ENCODE measurements around the gene GJB1. TPM values are rescaled to one million over a fixed set of nuclear protein-coding genes. Genes with fewer than 3 reads are reported as not detected.
"Not testable (repeated sequence)": the region's sequence is repeated elsewhere in the genome, so short reads cannot be mapped to it uniquely, and the experiment has no call there.

The GJB1 gene
- total RNA-seq, 1 donor from 2014 or later: not detected

- Mint-ChIP-seq H3K27me3 (ENCODE audit: low read depth) (no peaks in the 10 kb centered on the region), H3K4me3 (no peak overlapping the region), H3K9me3 (peaks cover 32% of the 10 kb centered on the region), H3K36me3 (peaks cover 13% of the 10 kb centered on the region), H3K4me1 (no peaks in the 10 kb centered on the region), H3K27ac (no peak overlapping the region)
- TF ChIP-seq, protein P1, sequence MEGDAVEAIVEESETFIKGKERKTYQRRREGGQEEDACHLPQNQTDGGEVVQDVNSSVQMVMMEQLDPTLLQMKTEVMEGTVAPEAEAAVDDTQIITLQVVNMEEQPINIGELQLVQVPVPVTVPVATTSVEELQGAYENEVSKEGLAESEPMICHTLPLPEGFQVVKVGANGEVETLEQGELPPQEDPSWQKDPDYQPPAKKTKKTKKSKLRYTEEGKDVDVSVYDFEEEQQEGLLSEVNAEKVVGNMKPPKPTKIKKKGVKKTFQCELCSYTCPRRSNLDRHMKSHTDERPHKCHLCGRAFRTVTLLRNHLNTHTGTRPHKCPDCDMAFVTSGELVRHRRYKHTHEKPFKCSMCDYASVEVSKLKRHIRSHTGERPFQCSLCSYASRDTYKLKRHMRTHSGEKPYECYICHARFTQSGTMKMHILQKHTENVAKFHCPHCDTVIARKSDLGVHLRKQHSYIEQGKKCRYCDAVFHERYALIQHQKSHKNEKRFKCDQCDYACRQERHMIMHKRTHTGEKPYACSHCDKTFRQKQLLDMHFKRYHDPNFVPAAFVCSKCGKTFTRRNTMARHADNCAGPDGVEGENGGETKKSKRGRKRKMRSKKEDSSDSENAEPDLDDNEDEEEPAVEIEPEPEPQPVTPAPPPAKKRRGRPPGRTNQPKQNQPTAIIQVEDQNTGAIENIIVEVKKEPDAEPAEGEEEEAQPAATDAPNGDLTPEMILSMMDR (IDR thresholded peaks at IDR 0.05; ENCODE audit: unreplicated experiment): no peak
- DNase-seq (ENCODE audit: low spot score in 2 of 2, unreplicated experiment in 2 of 2): no peak
Measured at GRCh38 chrX:71269801-71270395, 46.9 kb downstream of the GJB1 start.

GRCh38 chrX:71272313-71272712 lies 49.3 kb downstream of the GJB1 start:
- H3K4me3 Mint-ChIP-seq; H3K27me3 Mint-ChIP-seq (ENCODE audit: low read depth); H3K4me1 Mint-ChIP-seq; H3K27ac Mint-ChIP-seq; DNase-seq (ENCODE audit: low spot score in 2 of 2, unreplicated experiment in 2 of 2): not testable (repeated sequence)
- Mint-ChIP-seq H3K36me3 (peaks cover 15% of the 10 kb centered on the region), H3K9me3 (peaks cover 19% of the 10 kb centered on the region)

Other genes starting within 250 kb of the GJB1 start
- gene SNX12, start 154.9 kb upstream of the GJB1 start, total RNA-seq: 58.5 to 63.9 TPM (median 62.5 TPM) in 3 replicates
- 25.3 to 30.9 TPM (median 25.4 TPM) in 3 replicates for gene FOXO4, start 127.4 kb upstream of the GJB1 start, total RNA-seq
- not detected in 3 replicates for gene CXorf65, start 116.5 kb upstream of the GJB1 start, total RNA-seq
- 0.25 TPM in 1 of 3 replicates, not detected in the others for gene IL2RG, start 111.6 kb upstream of the GJB1 start, total RNA-seq
- gene MED12, start 104.6 kb upstream of the GJB1 start, total RNA-seq: 80.8 to 91.6 TPM (median 86.7 TPM) in 3 replicates
- 3.3 to 3.5 TPM (median 3.3 TPM) in 3 replicates for gene NLGN3, start 78.4 kb upstream of the GJB1 start, total RNA-seq
- 97.4 to 97.9 TPM (median 97.6 TPM) in 3 replicates for gene ZMYM3, start 30.9 kb downstream of the GJB1 start, total RNA-seq
- gene NONO, start 60.4 kb downstream of the GJB1 start, total RNA-seq: 611 to 640 TPM (median 632 TPM) in 3 replicates
- 3.7 to 4.4 TPM (median 3.7 TPM) in 3 replicates for gene ITGB1BP2, start 78.5 kb downstream of the GJB1 start, total RNA-seq
- gene TAF1, start 143.1 kb downstream of the GJB1 start, total RNA-seq: 46.5 to 48.0 TPM (median 47.9 TPM) in 3 replicates